ENCODE measurements around the gene ARHGEF33. TPM values are rescaled to one million over a fixed set of nuclear protein-coding genes. Genes with fewer than 3 reads are reported as not detected.
A peak's percentile ranks its signal among the peaks of the same experiment; 100 is the strongest.

Gene ARHGEF33
- total RNA-seq, 1 experiment from 2014 or later, result 0.30 TPM

GRCh38 chr2:38889045-38889444 lies 630 bp upstream of the ARHGEF33 start (continued):
- TF ChIP-seq, protein P1, sequence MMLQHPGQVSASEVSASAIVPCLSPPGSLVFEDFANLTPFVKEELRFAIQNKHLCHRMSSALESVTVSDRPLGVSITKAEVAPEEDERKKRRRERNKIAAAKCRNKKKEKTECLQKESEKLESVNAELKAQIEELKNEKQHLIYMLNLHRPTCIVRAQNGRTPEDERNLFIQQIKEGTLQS (IDR thresholded peaks at IDR 0.05), result no peak

GRCh38 chr2:38892819-38893218 lies 3.1 kb downstream of the ARHGEF33 start:
- Histone ChIP-seq H3K9ac (ENCODE audit: low read length) (no peak overlapping the region), H3K36me3 (ENCODE audit: control insufficient read depth in 1 of 2, insufficient read depth in 2 of 2, low read length in 2 of 2) (no peaks in the 10 kb centered on the region), H4K20me1 (ENCODE audit: insufficient read depth) (no peaks in the 10 kb centered on the region), H3K4me1 (ENCODE audit: control insufficient read depth in 1 of 2, insufficient read depth in 2 of 2, low read length in 2 of 2) (0 out of 4 replicates have a peak, but pooled peaks cover 0 to 4% of the 10 kb centered on the region in 2 experiments), H3K27me3 (ENCODE audit: insufficient read depth, low read length) (no peaks in the 10 kb centered on the region), H3K9me2 (ENCODE audit: insufficient read depth) (no peaks in the 10 kb centered on the region), H2AFZ (ENCODE audit: low read depth, low read length, poor library complexity, severe bottlenecking) (no peak overlapping the region), H3K4me3 (replicated peaks in 1 of 2; ENCODE audit: low read depth in 1 of 2, low read length in 2 of 2) (no peak overlapping the region), H3K79me2 (ENCODE audit: insufficient read depth, low read length) (no peaks in the 10 kb centered on the region), H3K4me2 (ENCODE audit: low read length) (no peak overlapping the region), H3K27ac (ENCODE audit: low read depth, low read length) (no peak overlapping the region), H3K9me3 (ENCODE audit: control insufficient read depth in 1 of 2, insufficient read depth in 1 of 2, low read depth in 1 of 2, low read length in 2 of 2) (no peaks in the 10 kb centered on the region)
- DNase-seq (ENCODE audit: low read depth, low spot score) (no peak), ATAC-seq (no peak)
- CTCF ChIA-PET, result no interaction called here
- TF ChIP-seq JUND (IDR thresholded peaks at IDR 0.05), result peak; percentile 22; the same call in 1 of the 2 replicates
- TF ChIP-seq POLR2A (IDR thresholded peaks at IDR 0.05; ENCODE audit: borderline replicate concordance, extremely low read depth, insufficient read depth, insufficient read length), result no peak
- TF ChIP-seq TCF7L2 (IDR thresholded peaks at IDR 0.05; ENCODE audit: borderline replicate concordance, extremely low read depth, insufficient read depth, insufficient read length), result no peak
- TF ChIP-seq ELF1 (IDR thresholded peaks at IDR 0.05; ENCODE audit: borderline replicate concordance, low read depth), result no peak
- TF ChIP-seq FOSL1 (IDR thresholded peaks at IDR 0.05; ENCODE audit: low read depth), result 0 out of 2 replicates have a peak, but pooled peaks have one; percentile 8
- TF ChIP-seq SIN3A (IDR thresholded peaks at IDR 0.05; ENCODE audit: low read depth), result no peak
- TF ChIP-seq, protein P2, sequence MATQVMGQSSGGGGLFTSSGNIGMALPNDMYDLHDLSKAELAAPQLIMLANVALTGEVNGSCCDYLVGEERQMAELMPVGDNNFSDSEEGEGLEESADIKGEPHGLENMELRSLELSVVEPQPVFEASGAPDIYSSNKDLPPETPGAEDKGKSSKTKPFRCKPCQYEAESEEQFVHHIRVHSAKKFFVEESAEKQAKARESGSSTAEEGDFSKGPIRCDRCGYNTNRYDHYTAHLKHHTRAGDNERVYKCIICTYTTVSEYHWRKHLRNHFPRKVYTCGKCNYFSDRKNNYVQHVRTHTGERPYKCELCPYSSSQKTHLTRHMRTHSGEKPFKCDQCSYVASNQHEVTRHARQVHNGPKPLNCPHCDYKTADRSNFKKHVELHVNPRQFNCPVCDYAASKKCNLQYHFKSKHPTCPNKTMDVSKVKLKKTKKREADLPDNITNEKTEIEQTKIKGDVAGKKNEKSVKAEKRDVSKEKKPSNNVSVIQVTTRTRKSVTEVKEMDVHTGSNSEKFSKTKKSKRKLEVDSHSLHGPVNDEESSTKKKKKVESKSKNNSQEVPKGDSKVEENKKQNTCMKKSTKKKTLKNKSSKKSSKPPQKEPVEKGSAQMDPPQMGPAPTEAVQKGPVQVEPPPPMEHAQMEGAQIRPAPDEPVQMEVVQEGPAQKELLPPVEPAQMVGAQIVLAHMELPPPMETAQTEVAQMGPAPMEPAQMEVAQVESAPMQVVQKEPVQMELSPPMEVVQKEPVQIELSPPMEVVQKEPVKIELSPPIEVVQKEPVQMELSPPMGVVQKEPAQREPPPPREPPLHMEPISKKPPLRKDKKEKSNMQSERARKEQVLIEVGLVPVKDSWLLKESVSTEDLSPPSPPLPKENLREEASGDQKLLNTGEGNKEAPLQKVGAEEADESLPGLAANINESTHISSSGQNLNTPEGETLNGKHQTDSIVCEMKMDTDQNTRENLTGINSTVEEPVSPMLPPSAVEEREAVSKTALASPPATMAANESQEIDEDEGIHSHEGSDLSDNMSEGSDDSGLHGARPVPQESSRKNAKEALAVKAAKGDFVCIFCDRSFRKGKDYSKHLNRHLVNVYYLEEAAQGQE (IDR thresholded peaks at IDR 0.05; ENCODE audit: low read depth), result no peak
- TF ChIP-seq ZBTB33 (IDR thresholded peaks at IDR 0.05; ENCODE audit: extremely low read depth, insufficient replicate concordance, low read length), result no peak
- TF ChIP-seq RAD21 (IDR thresholded peaks at IDR 0.05; ENCODE audit: low read depth), result no peak
- no peak for TF ChIP-seq CEBPB (IDR thresholded peaks at IDR 0.05; ENCODE audit: low read depth)
- TF ChIP-seq, protein P3, sequence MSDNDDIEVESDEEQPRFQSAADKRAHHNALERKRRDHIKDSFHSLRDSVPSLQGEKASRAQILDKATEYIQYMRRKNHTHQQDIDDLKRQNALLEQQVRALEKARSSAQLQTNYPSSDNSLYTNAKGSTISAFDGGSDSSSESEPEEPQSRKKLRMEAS (IDR thresholded peaks at IDR 0.05), result no peak
- TF ChIP-seq, protein P4, sequence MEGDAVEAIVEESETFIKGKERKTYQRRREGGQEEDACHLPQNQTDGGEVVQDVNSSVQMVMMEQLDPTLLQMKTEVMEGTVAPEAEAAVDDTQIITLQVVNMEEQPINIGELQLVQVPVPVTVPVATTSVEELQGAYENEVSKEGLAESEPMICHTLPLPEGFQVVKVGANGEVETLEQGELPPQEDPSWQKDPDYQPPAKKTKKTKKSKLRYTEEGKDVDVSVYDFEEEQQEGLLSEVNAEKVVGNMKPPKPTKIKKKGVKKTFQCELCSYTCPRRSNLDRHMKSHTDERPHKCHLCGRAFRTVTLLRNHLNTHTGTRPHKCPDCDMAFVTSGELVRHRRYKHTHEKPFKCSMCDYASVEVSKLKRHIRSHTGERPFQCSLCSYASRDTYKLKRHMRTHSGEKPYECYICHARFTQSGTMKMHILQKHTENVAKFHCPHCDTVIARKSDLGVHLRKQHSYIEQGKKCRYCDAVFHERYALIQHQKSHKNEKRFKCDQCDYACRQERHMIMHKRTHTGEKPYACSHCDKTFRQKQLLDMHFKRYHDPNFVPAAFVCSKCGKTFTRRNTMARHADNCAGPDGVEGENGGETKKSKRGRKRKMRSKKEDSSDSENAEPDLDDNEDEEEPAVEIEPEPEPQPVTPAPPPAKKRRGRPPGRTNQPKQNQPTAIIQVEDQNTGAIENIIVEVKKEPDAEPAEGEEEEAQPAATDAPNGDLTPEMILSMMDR (IDR thresholded peaks at IDR 0.05 in 2 of 3, conservative IDR thresholded peaks at IDR 0.05 in 1 of 3; ENCODE audit: borderline replicate concordance in 1 of 3, insufficient read depth in 1 of 3, low read depth in 2 of 3, low read length in 2 of 3), result no peak
- BruUV-seq (replicated peaks), result no TSS peak
- RAD21 ChIA-PET (ENCODE audit: low non-redundant PET in 1 of 2, low total read pairs in 2 of 2, uncharacterized antibody in 2 of 2, unreplicated experiment in 2 of 2), result no interaction called here
- intact Hi-C loops (cut with micrococcal nuclease), result no loop called here
- POLR2A ChIA-PET, result no interaction called here

All from HCT116 (cell line).